ENCODE measurements around the gene MAGI2.

Gene MAGI2

DNA sequence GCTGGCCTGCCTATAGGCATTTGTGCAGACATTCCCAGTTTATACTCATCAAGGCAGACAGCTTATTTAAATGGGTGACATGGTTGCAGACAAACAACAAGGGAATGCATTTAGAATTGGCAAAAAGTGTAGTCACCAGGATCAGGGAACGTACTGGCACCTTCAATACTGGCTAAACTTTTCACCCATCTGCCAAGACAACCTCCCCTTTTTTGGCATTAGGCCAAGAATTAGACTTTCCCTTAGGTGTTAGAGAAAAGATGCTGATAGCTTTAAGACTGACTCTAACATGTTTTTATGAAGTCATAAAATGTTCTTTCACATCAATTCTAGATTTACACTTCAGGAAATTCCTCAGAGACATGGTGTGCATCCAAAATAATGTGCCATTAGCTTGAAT is 1289.0 kb downstream of the MAGI2 start:
- DNase-seq, result no peak

DNA sequence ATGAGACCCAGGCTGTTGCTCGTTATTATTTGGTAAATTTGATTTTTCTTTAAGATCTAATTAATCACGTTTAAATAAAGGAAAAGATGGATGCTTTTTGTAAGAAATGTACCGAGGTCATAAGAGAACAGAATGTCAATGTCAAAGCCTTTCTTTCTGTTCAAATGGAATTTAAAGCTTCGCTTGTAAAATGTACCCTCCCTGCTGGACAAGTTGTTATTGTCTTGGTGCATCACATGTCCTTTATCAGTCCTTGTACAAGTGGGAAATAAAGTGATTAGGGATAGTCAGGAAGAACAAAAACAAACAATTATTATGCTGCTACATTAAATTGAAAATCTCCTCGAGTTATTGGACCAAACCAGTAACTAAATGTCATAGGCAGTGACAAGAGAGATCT is 1291.7 kb downstream of the MAGI2 start:
- no peak for DNase-seq

DNA sequence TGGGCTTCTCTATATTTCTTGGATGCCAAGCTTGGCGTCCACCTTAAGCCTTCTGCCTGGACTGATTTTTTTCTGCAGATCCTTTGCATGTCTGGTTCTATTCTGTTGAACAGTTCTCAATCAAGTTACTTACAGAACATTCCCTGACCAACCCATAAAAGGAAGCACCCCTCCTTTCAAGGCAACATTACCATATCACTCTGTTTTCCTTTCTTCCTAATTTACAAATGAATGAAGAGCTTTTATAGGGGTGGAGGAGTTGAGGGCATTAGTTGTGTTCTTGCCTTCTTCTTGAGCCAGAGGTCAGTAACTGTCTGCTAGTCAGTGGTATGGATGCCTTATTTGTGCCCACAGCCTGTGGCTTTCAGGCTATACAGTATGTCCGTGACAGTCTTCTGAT is 1293.9 kb downstream of the MAGI2 start:
- DNase-seq, result no peak

DNA sequence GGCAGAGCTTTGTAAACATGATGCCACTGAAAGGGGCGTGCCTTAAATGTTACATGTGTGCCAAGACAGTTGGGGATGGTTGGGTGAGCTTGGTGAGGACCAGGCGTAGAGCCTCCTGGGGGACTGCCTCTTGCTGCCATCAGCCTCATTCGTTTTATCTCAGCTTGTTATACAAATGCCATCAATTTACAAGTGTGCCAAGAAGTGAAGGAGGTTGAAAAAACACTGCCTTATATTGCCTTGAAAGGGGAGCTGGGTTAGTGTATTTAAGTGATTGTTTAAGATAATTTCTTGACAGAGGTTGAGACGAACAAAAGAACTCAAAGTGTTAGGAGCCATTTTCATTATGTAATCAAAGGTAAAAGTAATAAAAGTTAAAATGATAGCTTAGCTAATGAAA is 1300.2 kb downstream of the MAGI2 start:
- no peak for DNase-seq

DNA sequence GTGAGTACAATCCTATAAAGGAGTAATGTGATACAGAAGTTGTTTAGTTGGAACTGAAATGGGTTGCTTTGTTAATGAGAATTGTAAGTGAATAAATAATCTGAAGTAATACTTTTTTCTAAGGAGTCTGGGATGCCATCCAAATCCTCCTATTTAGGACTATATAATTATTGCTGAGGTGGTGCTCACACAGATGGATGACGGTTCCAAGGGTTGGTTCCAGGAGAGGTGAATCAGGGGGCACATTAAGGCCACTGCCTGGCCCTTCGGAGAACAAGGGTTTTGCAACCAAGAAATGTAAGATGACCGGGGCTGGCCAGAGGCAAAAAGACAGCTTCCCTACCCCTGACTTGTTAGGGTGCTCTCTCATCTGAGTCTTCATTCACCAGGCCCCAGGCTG is 1302.2 kb downstream of the MAGI2 start:
- no peak for DNase-seq

DNA sequence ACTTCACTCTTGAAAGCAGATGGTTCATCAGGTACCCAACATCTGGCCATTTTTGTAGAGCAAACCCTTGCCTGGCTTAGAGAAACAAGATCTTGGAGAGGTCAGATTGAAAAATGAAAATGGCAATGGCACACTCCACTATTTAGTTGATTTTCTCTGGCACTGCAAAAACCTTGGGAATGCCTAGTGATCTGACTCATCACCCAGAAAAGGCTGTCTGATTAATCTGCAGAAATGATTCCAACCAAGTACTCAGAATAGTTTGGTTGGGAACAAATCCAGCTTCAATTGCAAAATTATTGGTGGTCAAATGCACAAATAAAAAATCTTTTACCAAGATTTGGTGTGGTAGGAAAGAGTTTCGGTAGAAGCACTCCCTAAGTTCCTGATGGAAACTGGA is 1303.7 kb downstream of the MAGI2 start:
- DNase-seq, result no peak

DNA sequence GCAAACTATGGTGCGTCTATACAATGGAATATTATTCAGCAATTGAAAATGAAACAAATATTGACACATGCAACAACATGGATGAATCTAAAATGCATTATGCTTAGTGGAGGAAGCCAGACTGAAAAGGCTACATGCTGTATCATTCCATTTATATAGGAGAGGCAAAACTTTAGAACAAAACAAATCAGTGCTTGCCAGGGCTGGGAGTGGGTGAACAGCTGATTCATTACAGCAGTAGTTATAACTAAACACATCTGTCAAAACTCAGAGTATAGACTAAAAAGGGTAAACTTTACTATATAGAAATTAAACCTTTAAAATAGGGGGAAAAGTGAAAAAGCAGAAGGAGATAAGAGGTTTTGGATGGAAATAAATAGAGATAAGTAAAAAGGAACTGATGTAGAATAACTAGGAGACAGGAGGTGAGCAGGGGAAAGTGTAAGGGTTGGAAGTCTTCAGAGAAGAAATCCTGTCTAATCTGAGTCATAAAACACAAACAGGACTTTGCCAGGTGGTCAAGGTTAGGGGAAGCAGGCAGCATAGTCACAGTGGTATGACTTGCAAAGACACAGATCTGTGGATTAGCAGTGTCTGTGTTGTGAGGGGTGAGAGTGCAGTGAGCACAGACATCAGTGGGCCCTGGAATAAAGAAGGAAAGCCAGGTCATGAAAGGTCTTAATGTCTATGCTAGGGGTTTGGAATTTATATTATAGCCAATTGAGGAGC is 1305.1 kb downstream of the MAGI2 start:
- no peak for DNase-seq

DNA sequence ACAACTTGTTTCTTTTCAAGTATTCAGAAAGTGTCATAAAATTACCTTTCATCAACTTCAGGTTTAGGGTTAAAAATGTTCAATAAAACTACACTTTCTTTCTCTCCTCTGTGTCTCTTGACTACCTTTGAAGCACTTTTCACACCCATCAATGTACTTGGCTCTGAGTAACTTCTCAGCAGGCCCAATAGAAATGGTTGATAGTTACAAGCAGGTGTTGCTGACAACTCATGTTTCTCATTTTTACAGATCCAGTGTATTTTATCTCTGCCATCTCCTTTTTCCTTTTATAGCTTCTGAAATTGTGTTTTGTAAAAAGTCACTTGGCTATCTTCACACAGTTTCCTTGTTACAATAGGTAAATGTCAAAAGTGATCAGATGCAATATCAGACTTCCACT is 1306.9 kb downstream of the MAGI2 start:
- DNase-seq, result no peak

DNA sequence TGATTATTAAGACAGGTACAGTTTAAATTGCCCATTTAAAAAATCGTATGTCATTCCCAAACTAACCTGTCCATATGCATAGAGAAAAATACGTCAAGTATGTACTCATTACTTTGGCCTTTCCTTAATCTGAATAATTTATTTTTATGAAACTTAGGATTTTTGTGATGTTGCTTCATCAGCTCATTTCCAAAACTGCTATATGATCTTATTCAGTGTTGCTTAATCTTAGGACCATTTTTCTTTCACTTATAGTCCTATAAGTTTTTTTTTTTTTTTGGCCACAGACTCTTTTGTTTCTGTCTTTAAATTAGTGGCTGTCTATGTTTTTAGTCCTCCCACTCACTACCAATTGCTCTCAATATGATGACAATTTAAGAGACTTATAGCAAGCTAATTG is 1309.8 kb downstream of the MAGI2 start:
- DNase-seq, result no peak

DNA sequence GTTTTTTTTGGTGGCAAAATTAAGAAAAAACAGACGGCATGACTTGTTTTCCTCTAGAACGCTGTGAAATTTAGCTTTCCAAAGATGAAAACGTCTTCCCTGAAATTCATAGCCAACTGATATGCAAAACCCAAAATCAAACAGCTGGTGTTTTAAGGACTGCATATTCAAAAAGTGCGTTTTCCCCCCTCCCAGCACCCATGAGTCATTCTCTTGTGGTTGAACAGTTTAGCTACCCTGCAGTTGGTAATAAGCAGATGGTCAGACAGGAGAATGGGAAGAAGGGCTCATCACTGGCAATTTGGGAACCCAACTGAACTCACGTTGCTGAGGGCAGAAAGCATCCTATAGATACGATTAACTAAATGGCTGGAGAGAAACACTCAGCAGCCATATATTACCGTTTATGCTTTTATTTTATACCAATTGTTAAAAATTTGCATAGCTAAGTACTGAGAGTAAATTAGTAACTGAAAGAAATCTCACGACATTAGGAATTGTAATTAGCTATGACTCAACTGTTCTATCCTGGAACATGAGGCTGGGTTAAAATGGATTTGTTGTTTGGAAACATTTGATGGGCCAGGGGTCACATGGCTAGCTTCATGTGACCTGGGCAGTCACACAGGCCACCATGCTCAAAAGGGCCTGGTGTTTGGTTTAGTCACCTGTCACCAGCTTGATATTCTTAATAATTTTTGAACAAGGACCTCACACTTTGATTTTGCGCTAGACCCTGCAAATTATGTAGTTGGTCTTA is 1311.8 kb downstream of the MAGI2 start:
- no peak for DNase-seq

DNA sequence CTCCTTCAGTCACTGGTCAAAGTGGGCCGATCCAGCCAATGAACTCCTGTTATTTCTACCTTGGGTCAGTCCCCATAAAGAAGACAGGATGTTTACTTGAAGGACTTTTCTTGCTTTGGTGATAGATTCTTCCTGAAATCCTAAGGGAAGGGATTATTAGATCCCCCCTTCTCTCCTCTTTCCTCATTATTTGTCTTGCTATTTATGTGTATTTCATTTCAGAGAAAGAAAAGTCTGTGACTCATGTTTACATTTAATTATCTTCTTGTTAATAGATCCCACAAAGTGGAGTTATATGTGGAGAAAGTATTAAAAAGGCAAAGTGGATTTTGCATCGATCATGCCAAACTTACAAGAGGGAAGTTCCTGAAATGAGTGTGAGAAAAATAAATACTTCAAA is 1313.4 kb downstream of the MAGI2 start:
- DNase-seq, result no peak

DNA sequence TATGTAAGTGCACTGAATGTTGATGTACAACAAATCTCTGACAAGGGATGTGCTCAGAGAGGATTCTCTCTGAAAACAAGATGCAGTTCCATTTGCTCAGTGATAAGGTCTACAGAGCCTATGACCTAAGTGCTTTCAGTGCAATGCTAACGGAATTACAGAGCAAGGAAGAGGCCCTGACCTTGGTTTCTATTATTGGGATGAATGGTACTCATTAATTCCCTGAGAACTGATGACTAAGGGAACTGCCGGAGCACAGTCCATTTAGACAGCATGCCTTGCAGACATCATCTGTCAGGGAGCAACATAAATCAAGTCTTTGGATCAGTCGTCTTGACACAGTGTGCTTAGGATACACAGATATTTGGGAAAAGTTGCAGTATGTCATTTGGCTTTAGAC is 1314.1 kb downstream of the MAGI2 start:
- no peak for DNase-seq

DNA sequence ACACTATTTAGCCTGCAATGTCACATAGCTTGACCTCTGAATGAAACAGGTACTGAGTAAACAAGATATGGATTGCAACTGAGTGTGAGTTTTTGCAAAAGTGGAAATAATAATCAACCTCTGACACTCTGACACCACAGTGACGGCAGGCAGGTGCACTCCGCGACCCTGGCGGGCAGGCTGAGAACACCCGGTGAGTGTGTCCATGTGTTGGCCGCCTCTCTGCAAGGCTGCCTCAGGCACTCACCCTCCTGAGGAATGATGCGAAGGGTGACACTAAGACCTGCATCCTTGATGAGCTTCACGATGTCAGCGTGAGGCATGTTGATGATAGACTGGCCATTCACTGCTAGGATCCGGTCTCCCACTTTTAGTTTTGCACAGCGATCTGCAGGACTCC is 1318.7 kb downstream of the MAGI2 start:
- DNase-seq, result no peak

DNA sequence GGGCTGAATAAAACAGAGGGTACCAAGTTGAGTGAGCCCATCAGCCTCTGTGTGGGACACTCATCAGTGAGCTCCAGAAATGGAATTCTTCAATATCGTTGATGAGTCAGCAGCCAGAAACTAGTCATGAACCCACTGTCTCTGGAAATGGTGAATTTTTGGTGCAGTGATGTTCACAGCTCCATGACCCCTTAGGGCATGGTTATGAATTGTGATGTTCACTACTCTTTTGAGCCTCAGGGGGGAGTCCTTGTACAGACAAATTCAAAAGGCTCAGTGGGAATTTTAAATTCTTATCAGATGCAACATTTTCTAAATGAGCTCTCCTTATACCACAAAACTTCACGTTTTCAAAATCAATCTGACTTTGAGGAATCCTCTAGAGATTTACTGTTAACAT is 1319.2 kb downstream of the MAGI2 start:
- DNase-seq, result no peak

DNA sequence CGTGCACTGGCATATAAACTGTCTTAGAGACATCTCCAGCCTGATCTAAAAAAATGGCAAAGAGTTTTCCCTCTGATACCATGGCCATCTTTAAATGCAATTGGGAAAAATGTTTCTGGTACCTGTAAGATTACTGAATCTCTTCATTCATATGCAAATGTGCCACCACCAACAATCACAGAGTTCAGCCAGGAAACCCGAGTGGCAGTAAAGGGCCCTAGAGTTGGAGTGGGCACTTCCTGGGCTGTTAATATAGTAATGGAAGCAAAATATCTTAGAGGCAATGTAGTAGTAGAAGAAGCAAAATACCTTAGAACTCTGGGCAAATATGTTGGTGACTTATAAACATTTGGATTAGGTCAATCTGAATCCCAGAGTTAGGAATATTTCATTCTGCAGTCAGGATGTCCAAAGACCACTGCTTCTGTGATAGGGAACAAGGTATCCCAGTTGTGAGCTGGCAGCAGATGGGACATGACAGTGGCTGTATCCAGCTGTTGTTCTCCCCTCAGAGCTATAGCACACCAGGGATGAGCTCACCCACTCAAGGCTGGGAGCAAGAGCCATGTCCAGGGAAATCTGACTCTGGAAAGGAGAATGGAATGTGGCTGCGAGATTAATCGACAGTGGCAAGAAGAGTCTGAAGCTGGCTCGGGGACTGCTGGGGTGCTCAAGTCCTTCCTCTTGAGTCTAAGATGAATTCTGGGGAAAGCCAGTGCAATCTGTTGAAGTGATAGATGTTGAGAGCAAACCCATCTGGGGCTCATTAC is 1322.8 kb downstream of the MAGI2 start:
- no peak for DNase-seq

DNA sequence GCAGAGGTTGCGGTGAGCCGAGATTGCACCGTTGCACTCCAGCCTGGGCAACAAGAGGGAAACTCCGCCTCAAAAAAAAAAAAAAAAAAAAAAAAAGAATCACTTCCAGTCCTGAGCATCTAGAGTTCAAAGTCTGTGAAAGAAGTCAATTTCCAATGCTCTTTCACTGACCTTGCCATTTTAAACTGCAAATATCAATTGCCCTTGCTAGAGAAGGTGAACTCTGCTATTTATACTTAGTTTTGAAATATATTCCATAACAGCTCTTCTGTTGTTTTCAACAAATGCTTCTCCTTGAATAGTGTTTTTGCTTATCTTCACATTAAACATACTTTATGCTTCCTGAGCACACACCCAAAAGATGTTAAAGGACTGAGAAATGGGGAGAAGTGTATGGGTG is 1323.6 kb downstream of the MAGI2 start:
- DNase-seq, result no peak

DNA sequence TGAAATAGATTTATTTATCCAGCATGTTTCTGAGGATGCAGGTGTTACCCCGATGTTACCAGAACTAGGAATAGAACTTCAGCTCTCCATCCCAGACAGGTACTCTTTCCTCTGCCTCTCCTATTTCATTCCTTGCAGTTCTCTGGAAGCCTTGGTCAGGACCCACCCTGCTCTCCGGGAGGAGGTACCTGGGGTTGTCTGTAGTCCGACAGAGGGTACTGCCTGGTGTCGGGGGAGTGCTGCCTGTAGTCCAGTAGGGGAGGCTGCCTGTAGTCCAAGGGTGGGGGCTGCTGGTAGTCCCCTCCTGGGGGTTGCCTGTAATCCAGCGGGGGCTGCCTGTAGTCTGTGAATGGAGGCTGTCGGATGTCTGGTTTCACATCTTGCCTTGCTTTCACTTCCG is 1326.5 kb downstream of the MAGI2 start:
- no peak for DNase-seq

DNA sequence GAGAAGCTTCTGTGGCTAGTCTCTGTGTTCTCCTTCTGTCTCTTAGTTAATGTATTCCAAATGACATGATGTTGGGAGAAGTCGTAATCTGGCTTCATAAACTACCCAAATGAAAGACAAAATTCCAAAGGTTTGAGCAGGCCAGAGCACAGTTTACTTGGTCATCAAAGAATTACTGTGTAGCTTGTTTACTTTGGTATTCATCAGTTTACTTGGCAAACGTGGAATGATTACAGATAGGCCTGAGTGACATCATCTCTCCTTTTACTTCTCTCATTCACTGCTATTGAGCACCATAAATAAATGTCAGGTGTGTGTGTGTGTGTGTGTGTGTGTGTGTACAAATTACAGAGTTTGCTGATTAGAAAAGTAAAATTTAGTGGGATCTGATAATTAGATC is 1327.6 kb downstream of the MAGI2 start:
- no peak for DNase-seq

DNA sequence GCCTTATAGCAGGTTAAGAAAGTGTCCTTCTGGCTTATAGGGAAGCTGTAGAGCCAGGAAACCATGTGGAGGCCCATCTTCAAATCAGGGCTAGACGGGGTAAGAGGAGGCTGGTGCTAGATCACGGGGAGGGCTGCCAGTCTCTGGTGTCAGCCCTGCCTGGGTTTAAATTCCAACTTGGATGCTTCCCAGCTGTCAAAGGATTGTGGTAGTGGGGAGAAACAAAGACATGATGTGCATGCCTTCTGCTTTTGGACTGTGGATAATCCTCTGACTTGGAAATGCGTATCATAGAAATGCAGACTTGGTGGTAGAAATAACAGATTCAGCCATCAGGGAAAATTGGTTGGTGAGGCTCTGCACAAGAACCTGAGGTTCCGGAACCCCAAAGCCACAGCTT is 1329.3 kb downstream of the MAGI2 start:
- no peak for DNase-seq

DNA sequence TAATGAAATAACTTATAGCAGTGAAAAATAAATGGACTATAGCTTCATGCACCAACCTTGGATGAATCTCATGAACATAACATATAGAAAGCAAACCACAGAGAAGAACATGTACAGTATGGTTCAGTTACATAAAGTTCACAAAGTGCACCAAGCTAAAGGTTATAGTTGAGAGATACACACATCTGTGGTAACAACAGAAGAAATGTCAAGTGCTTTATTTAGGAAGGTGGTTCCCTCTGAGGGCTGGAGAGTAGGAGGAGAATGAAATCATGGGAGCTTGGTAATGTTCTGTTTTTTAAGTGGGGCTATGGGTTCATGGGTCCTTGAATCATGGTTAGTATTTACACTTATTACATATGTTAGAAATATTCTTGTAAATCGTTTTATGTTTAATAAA is 1331.6 kb downstream of the MAGI2 start:
- DNase-seq, result no peak

DNA sequence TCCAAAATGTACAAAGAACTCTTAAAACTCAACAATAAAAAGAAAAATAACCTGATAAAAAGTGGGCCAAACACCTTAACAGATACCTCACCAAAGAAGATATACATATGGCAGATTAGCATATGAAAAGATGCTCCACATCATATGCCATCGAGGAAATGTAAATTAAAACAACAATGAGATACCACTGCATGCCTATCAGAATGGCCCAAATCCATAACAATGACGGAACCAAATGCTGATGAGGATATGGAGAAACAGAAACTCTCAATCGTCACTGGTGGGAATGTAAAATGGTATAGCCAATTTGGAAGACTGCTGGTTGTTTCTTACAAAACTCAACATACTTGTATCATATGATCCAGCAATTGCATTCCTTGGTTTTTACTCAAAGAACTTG is 1335.0 kb downstream of the MAGI2 start:
- DNase-seq, result no peak

DNA sequence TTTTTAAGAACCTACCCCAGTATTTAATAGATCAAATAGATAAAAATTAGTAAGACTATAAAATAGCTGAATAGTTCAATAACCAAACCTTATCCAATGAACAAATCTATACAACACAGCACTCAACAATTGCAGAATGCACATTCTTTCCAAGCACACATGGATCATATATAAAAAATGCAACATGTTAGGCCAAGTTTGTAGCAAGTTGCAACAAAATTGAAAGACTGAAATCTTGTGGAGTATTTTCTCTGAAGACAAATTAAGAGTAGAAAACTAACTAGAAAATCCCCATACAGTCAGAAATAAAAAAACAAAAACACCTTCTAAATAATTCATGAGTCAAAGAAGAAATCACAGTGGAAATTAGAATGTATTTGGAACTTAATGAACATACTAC is 1337.6 kb downstream of the MAGI2 start:
- DNase-seq, result no peak

DNA sequence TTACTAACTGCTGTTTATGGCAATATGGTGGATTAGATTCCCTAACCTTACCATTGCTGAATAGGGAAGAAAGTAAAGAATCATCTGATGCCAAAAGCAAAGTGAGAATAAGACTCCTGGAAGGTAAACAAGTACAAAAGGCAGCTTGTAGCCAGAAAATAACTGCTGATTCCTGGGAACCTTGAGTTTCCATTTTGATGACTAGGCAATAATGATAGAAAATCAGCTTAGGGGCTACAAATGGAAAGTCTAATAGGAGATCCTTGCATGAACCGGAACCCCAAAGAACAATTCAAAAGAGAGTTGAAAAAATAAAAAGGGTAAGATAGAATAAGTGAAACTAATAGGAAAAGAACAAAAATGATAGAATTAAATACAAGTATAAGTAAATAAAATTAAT is 1338.5 kb downstream of the MAGI2 start:
- no peak for DNase-seq

DNA sequence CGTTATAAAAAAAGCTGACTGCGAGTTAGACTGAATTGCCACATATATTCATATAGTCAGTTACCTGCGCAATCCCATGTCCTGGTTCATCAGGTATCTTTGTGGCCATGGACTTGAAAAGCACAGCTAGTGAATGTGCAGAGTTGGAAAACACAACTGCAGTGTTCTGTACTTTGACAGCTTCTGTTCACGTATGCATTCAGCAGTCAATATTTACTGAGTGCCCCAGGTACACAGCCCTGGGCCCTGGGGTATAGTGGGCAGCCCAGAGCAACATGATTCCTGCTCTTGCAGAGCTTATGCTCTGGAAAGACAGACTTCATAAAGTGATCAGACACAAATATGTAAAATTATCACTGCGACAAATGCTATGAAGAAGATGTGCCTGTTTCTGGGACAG is 1341.0 kb downstream of the MAGI2 start:
- DNase-seq, result no peak

Measured in stimulated activated CD4-positive, alpha-beta T cell treated with anti-CD3 and anti-CD28 coated beads, Interleukin-2, amount 100 ng/mL, for 48 hours (primary cell).